Erythroblast (primary cell): Measurements from ENCODE around the gene ADAMTS2.

Experiments
- GATA1 ChIP-seq: IDR thresholded peaks from 2 replicates; pipeline ENCODE4 v1.6.1; 2011; ENCODE audit warnings: low read depth, mild to moderate bottlenecking, control low read depth, low read length, moderate library complexity
- POLR2A ChIP-seq: IDR thresholded peaks from 2 replicates; pipeline ENCODE4 v1.6.1; 2011; ENCODE audit warnings: mild to moderate bottlenecking, low read length

- TF ChIP-seq POLR2A (no peak), GATA1 (no peak)
Measured at GRCh38 chr5:179153341-179153901, 191.8 kb downstream of the ADAMTS2 start.
